Activated T-helper 1 cell treated with anti-CD3 and anti-CD28 coated beads, Interleukin-12 subunit alpha, Interleukin-12 subunit beta, Interleukin-2, Interleukin-4 antibody, amounts not matched to agents 30 ng/mL and 10 ng/mL and 1 ng/mL, durations not matched to agents 14 hours and 24 hours and 36 hours (primary cell): ENCODE measurements around the gene ACTR8. TPM values are rescaled to one million over a fixed set of nuclear protein-coding genes. Genes with fewer than 3 reads are reported as not detected.

ENCODE experiments used
- DNase-seq: peaks from one replicate; pipeline ENCODE4 v3.0.0; 2021; ENCODE audit warnings: low spot score
- H3K27ac Mint-ChIP-seq: one replicate; pipeline ENCODE4 v1.8.0; 2021; ENCODE audit warnings: mild to moderate bottlenecking, mixed read lengths
- H3K27me3 Mint-ChIP-seq: one replicate; pipeline ENCODE4 v1.8.0; 2022; ENCODE audit warnings: mild to moderate bottlenecking, moderate library complexity, mixed read lengths; ENCODE audit not compliant: insufficient read depth
- H3K36me3 Mint-ChIP-seq: one replicate; pipeline ENCODE4 v1.8.0; 2021; ENCODE audit warnings: low read depth, mixed read lengths
- H3K4me1 Mint-ChIP-seq: one replicate; pipeline ENCODE4 v1.8.0; 2021; ENCODE audit warnings: low read depth, mixed read lengths
- H3K4me3 Mint-ChIP-seq: one replicate; pipeline ENCODE4 v1.8.0; 2021; ENCODE audit warnings: mild to moderate bottlenecking, moderate library complexity, mixed read lengths
- H3K9me3 Mint-ChIP-seq: one replicate; pipeline ENCODE4 v1.8.0; 2021; ENCODE audit warnings: mixed read lengths
- intact Hi-C: fragments of 100-400 bp; cut with micrococcal nuclease; formaldehyde crosslinking; loops from one replicate; pipeline ENCODE4 v1.15.1; 2024
- total RNA-seq: library from RNA; stranded (reverse); gene quantifications from 2 replicates; pipeline ENCODE4 v1.2.3, GENCODE V29; 2022

The ACTR8 gene
- total RNA-seq, 1 donor from 2014 or later: 41.9 TPM

DNA sequence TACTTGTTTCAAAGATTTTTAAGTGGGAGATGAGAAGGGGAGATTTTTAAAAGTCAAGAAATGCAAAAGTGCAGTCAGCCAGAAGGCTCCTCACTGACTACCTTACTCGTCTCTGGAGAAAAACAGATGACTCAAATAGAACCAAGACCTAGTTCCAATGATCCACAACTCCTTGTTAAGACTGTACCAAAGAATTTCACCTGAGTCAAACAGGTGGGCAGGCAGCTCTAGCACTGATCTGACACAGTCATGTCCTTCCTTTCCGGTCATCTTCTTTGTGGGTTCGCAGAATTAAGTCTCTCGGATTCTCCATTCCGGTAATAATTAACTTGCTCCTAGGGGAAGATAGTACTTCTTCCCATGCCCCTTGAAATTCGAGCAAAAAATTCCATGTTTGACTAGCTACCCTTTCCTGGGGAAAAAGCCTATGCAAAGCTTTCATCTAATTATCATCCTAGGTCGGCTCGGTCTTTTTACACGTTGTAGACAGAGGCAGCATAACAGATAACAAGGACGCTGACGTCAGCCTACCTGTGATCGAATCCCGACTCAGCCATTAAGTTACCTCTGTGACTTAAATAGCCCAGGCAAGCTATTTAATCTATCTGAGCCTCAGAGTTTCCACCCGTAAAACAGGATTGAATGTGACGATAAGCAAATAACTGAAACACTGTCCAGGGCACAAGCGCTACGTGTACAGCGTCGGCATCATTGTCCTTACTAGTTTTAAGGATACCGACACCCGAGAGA lies 8.9 kb upstream of the ACTR8 start:
- peaks cover 36% of the 10 kb centered on the region for H3K36me3 Mint-ChIP-seq
- intact Hi-C loops: loop anchor here (1.0 to 5.0 kb wide), 4 partner anchors 9 to 634 kb away; partner anchors contain the start of genes ACTR8, DCP1A and TKT

DNA sequence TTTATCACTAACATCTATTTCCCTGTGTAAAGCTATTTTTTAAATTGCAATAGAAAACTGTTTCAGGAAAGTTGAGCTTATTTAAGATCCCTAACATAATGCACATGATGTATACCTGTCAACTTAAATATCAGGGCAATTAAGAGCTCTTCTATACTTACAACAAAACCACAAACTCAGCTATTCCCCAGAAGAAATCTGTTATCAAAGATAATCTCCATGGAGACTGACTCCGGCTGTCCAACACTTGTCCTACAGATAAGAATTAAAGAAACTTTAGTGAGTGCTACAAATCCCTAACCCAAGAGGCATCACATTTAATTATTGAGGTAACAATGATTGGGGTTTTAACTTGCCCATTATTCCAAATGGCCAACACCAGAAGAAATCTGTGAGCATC lies 6.3 kb upstream of the ACTR8 start:
- intact Hi-C loops: no loop called here
- Mint-ChIP-seq H3K27ac (no peak overlapping the region), H3K4me1 (peaks cover 58% of the 10 kb centered on the region)

More for the DNA sequence above, 8.9 kb upstream of the ACTR8 start:
- no peaks in the 10 kb centered on the region for H3K9me3 Mint-ChIP-seq
- peak overlapping the region; percentile 99 for H3K27ac Mint-ChIP-seq
- DNase-seq: peak; percentile 38
- peak overlapping the region; percentile 98 for H3K4me3 Mint-ChIP-seq
- peaks cover 64% of the 10 kb centered on the region for H3K4me1 Mint-ChIP-seq
- H3K27me3 Mint-ChIP-seq: peaks cover 21% of the 10 kb centered on the region

DNA sequence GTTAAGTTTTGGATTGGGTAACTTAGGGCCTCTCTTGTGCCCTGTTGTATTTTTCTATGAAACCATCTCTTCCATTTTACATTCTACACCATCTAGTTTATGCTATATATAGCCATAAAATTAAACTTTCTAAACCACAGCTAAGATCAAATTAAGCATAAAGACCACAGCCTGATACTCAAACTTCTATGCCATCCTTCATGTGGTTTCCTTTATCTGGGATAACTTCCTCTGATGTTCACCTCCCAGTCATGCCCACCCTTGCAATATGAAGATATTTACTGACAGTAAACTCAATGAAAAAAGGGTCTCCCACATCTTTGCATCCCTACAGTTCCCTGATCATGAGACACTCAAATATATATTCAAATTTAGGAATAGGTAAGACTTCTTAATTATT lies 5.5 kb upstream of the ACTR8 start:
- H3K36me3 Mint-ChIP-seq: peaks cover 39% of the 10 kb centered on the region
- peaks cover 59% of the 10 kb centered on the region for H3K4me1 Mint-ChIP-seq
- H3K27me3 Mint-ChIP-seq: peaks cover 4% of the 10 kb centered on the region
- intact Hi-C loops: no loop called here
- no peaks in the 10 kb centered on the region for H3K9me3 Mint-ChIP-seq
- H3K27ac Mint-ChIP-seq: peak overlapping the region; percentile 16
- no peak for DNase-seq
- no peak overlapping the region for H3K4me3 Mint-ChIP-seq

More for the DNA sequence above, 6.3 kb upstream of the ACTR8 start:
- no peak for DNase-seq
- peaks cover 4% of the 10 kb centered on the region for H3K27me3 Mint-ChIP-seq
- no peaks in the 10 kb centered on the region for H3K9me3 Mint-ChIP-seq
- H3K4me3 Mint-ChIP-seq: peak overlapping the region; percentile 22
- H3K36me3 Mint-ChIP-seq: peaks cover 40% of the 10 kb centered on the region

DNA sequence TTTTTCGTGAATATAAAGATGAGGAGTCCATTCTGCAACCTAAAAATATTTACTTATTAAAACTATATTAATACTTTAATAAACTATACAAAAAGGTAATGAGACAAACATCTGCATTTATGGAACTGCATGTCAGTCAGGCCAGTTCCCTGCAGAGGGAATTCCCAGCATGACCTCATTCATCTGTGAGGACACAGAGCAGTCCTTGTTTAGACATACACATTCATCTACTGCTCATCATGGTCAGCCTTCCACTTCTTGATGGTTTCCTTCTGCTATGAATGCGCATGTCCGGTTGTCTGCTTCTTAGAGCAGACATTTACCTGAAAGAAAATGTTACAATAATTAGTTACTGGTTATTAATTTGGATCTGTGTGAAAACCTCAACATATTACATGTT lies 3.3 kb upstream of the ACTR8 start:
- intact Hi-C loops: no loop called here
- H3K4me1 Mint-ChIP-seq: peaks cover 55% of the 10 kb centered on the region
- no peak overlapping the region for H3K4me3 Mint-ChIP-seq
- H3K36me3 Mint-ChIP-seq: peaks cover 45% of the 10 kb centered on the region
- no peaks in the 10 kb centered on the region for H3K9me3 Mint-ChIP-seq
- H3K27ac Mint-ChIP-seq: no peak overlapping the region
- DNase-seq: no peak
- no peaks in the 10 kb centered on the region for H3K27me3 Mint-ChIP-seq

DNA sequence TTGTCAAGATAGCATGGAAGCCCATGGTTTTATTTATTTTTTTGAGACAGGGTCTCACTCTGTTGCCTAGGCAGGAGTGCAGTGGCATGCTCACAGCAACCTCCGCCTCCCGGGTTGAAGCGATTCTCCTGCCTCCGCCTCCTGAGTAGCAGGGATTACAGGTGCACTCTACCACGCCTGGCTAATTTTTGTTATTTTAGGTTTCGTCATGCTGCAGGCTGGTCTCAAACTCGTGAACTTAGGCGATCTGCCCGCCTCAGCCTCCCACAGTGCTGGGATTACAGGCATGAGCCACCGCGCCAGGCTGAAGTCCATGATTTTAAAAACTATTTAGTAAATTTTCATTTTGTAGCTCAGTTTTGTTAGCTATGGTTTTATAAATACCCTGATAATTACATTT lies 2.7 kb upstream of the ACTR8 start:
- no peaks in the 10 kb centered on the region for H3K9me3 Mint-ChIP-seq
- H3K36me3 Mint-ChIP-seq: peaks cover 45% of the 10 kb centered on the region
- no peak for DNase-seq
- H3K27me3 Mint-ChIP-seq: no peaks in the 10 kb centered on the region
- H3K4me1 Mint-ChIP-seq: peaks cover 55% of the 10 kb centered on the region
- no peak overlapping the region for H3K4me3 Mint-ChIP-seq
- intact Hi-C loops: no loop called here
- no peak overlapping the region for H3K27ac Mint-ChIP-seq

DNA sequence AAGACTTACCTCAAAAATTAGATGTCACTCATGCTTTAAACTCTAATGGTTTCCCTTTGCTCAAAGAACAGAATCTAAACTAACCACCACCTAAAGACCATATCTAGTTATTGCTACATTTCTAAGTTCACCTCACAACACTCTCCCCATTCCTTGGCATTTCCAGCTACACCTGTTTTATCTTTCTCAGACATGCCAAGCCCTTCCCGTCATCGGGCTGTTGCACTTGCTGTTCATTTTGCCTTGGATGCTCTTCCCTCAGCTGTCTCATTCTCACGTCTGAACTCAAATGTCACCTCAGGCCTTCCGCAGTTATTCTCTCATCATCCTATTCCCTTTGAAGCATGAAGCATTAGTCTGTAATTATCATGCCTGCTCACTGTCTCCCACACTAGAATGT lies 1.1 kb upstream of the ACTR8 start:
- Mint-ChIP-seq H3K36me3 (peaks cover 45% of the 10 kb centered on the region), H3K27me3 (no peaks in the 10 kb centered on the region), H3K9me3 (no peaks in the 10 kb centered on the region), H3K27ac (peak overlapping the region; percentile 78), H3K4me1 (peaks cover 46% of the 10 kb centered on the region), H3K4me3 (peak overlapping the region; percentile 99)
- no peak for DNase-seq
- intact Hi-C loops: no loop called here

DNA sequence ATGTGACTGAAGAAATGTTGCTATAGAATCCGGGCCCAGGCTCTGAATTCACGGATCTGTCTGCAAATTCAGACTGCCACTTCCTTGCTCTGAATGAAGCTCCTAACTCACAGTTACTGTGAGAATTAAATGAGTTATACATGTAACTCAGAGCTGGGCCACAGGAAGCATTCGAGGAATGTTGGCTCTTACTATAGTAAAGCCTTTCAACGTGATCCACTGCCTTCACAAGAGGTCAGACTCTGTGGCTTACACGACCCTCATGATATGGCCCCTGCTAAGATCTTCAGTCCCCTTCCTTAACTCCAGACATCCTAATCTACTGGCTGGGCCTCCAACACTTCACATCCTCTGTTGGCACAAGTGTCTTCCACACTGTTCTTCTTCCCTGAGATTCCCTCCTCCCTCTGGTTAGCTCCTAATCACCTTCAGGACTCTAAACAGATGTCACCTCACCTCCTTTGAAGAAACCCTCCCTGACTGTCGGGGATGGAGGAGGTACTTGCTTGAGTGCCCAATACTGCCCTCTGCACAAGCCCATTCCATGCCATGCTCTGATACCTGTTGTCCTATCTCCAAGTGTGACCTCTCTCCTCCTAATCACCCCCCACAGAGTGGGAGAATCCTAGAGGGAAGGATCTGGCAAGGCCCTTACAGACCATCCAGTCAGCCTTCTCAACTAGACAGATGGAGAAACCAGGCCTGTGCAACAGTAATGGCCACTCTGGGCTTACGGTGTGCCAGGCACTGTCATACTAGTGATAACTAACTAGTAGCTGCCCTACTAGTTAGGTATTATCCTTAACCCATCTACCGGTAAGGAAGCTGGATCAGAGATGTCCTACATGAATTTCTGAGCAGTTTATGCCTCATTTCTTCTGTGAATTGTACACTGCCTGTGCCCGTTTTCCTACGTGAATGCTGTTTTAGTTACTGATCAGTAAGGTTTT lies 1.3 kb downstream of the ACTR8 start:
- Mint-ChIP-seq H3K4me1 (peaks cover 33% of the 10 kb centered on the region), H3K27me3 (no peaks in the 10 kb centered on the region), H3K4me3 (peak overlapping the region; percentile 99), H3K36me3 (peaks cover 47% of the 10 kb centered on the region), H3K9me3 (no peaks in the 10 kb centered on the region), H3K27ac (peak overlapping the region; percentile 99)
- intact Hi-C loops: no loop called here
- no peak for DNase-seq

DNA sequence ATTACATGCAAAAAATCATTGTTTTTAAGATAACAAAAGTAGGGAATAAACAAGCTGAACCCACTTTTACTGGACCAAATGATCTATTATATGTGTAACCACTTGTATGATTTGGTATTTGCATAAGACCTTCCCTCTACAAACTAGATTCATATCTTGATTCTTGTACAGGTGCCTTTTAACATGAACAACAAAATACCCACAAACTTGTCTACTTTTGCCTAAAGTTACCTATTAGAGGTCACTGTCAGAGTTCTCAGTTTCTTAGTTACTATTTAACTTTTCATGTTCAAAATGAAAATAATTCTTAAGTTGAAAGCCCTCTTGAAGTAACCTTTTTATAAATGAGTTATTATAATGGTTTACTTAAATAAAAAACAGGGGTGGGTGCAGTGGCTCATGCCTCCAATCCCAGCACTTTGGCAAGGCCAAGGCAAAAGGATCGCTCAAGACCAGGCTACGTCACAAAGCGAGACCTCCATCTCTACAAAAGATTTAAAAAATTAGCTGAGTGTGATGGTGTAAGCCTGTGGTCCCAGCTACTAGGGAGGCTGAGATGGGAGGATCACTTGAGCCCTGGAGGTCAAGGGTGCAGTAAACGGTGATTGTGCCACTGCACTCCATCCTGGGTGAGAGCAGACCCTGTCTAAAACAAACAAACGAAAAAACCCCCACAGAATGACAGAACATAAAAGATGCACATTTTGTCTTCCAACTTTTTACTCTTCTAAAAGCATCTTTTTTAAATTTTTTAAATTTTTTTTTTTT lies 16.0 kb downstream of the ACTR8 start:
- Mint-ChIP-seq H3K9me3 (no peaks in the 10 kb centered on the region), H3K27ac (no peak overlapping the region), H3K4me1 (no peaks in the 10 kb centered on the region), H3K27me3 (no peaks in the 10 kb centered on the region), H3K4me3 (no peak overlapping the region), H3K36me3 (peaks cover 46% of the 10 kb centered on the region)
- DNase-seq: no peak
- intact Hi-C loops: no loop called here

DNA sequence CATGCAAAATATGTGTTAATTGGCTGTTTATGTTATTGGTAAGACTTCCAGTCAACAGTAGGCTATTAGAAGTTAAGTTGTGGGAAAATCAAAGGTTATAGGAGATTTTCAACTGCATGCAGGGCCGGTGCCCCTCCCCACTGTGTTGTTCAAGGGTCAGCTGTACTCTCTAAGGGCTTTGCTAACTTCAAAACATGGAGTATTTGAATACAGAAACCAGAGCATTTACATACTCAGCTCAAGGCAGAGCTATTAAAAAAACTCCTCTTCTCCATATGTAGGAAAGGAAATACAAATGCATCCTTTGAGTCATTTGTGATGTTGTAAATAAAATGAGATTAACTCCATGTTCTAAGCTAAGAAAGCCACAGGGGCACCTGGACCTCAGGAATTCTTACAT lies 18.8 kb downstream of the ACTR8 start:
- Mint-ChIP-seq H3K9me3 (no peaks in the 10 kb centered on the region), H3K27ac (no peak overlapping the region), H3K4me3 (no peak overlapping the region), H3K27me3 (no peaks in the 10 kb centered on the region), H3K4me1 (no peaks in the 10 kb centered on the region), H3K36me3 (peaks cover 30% of the 10 kb centered on the region)
- intact Hi-C loops: no loop called here
- no peak for DNase-seq

DNA sequence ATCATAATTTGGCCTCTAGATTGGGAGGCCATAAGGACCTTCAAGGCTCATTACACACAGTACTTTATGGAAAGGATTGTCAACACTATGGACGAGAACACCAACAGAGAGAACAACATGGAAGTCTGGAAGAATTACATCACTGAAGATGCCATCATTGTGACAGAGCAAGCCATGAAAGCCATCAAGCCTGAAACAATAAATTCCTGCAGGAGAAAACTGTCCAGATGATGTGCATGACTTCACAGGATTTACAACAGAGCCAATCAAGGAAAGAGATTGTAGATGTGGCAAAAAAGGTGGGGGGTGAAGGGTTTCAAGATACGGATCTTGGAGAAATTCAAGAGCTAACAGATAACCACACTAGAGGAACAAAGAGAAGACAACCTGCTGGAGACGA lies 19.7 kb downstream of the ACTR8 start:
- peaks cover 25% of the 10 kb centered on the region for H3K36me3 Mint-ChIP-seq
- no peak overlapping the region for H3K4me3 Mint-ChIP-seq
- H3K27ac Mint-ChIP-seq: no peak overlapping the region
- no peaks in the 10 kb centered on the region for H3K4me1 Mint-ChIP-seq
- DNase-seq: no peak
- H3K9me3 Mint-ChIP-seq: no peaks in the 10 kb centered on the region
- intact Hi-C loops: no loop called here
- H3K27me3 Mint-ChIP-seq: no peaks in the 10 kb centered on the region

DNA sequence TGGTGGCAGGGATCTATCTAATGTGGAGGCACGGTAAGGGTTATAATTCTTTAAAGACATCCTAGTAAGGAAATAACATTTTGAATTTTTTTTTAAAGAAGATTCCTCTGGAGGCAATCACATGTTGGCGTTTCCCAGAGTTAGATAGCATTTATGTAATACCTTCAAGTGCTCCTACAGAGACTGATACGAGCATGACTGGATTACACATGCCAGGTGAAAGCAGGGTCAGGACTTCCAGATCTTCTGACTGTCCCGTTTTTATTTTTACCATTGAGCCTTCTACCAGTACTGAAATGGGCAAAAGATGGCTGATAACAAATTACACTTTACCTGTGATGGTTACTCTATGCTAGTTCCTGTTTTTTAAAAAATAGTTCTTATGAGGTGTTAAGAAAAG lies 21.8 kb downstream of the ACTR8 start:
- Mint-ChIP-seq H3K27me3 (peaks cover 2% of the 10 kb centered on the region), H3K4me3 (no peak overlapping the region), H3K36me3 (peaks cover 17% of the 10 kb centered on the region), H3K4me1 (no peaks in the 10 kb centered on the region), H3K27ac (no peak overlapping the region), H3K9me3 (no peaks in the 10 kb centered on the region)
- intact Hi-C loops: no loop called here
- no peak for DNase-seq

DNA sequence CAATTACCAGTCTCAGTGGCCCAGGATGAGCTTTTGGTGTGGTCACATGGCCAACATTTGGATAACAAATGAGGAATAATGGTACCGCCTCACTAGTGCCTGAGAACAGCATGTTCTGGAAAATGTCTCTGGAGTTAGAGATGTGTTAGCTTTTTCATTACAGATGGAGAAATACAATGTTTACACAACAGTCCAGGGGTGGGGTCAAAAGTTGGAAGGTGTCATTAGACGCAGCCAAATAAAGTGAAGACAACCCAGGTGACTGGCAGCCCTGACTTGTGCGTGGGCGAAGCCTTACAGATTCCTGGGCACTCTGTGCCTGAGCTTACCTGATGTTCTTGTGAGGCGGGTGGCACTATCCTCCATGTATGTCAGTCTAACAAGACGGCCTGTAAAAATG lies 22.8 kb downstream of the ACTR8 start:
- no peak overlapping the region for H3K27ac Mint-ChIP-seq

More for the DNA sequence above, 22.8 kb downstream of the ACTR8 start:
- DNase-seq: no peak
- Mint-ChIP-seq H3K4me1 (no peaks in the 10 kb centered on the region), H3K4me3 (no peak overlapping the region), H3K9me3 (no peaks in the 10 kb centered on the region), H3K36me3 (peaks cover 13% of the 10 kb centered on the region), H3K27me3 (peaks cover 2% of the 10 kb centered on the region)
- intact Hi-C loops: no loop called here
